Epidermal melanocyte (primary cell): ENCODE results near the gene HIPK1.
"Not testable (repeated sequence)": the region's sequence is repeated elsewhere in the genome, so short reads cannot be mapped to it uniquely, and the experiment has no call there.

Experiments
- DNase-seq: peaks from one replicate; pipeline ENCODE4 v3.0.0; 2011; ENCODE audit warnings: low spot score; ENCODE audit not compliant: insufficient read length

Gene HIPK1

DNA sequence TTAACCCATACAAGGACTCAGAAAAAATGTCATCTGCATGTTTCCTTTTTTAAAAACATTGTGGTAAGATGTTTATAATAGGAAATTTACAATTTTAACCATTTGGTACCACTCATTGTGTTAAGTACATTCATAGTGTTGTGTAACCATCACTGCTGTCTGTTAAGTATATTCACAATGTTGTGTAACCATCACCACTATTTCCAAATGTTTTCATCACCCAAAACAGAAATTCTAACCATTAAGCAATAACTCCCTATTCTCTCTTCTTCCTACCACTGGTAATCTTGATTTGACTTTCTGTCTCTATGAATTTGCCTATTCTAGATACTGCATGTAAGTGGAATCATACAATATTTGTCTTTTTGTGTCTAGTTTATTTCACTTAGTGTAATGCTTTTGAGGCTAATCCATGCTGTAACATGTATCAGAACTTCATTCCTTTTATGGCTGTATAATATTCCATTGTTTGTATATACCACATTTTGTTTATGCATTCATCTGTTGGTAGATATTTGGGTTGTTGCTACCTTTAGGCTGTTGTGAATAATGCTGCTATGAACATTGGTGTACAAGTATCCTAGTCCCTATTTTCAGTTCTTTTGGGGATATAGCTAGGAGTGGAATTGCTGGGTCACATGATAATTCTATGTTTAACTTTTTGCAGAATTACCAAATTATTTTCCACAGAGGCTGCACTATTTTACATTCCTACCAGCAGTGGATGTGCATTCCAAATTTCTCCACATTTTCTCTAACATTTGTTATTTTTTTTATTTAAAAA is 14.1 kb downstream of the HIPK1 start:
- no peak for DNase-seq

DNA sequence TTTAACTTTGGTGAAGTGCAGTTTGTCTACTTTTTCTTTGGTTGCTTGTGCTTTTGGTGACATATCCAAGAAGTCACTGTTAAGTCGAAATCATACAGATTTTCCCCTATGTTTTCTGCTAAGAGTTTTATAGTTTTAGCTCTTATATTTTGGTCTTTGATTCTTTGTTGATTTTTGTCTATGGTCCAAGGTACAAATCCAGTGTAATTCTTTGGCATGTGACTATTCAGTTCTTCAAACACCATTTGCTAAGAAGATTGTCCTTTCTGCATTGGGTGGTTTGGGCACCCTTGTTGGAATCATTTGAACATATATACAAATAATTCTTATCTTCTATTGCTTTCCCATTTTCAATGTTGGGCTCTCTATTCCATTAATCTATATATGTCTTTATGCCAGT is 16.2 kb downstream of the HIPK1 start:
- DNase-seq = no peak

DNA sequence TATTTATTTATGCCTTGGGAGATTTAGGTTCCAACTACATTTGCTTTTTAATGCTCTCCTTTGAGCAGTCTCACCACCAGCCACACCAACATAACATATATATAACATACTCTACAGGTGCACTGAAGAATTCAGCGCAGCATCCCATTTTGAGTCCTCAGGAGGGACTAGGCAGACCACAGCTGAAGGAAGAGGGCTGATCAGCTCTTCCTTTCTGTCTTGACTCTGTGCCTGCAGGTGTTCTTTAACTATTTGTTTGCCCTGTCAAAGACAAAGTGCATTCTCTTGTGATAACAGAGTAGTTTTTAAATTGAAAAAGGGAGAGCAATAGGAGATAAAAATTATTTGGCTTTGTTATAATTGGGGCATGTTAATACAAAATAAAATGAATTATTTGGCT is 17.0 kb downstream of the HIPK1 start:
- no peak for DNase-seq

DNA sequence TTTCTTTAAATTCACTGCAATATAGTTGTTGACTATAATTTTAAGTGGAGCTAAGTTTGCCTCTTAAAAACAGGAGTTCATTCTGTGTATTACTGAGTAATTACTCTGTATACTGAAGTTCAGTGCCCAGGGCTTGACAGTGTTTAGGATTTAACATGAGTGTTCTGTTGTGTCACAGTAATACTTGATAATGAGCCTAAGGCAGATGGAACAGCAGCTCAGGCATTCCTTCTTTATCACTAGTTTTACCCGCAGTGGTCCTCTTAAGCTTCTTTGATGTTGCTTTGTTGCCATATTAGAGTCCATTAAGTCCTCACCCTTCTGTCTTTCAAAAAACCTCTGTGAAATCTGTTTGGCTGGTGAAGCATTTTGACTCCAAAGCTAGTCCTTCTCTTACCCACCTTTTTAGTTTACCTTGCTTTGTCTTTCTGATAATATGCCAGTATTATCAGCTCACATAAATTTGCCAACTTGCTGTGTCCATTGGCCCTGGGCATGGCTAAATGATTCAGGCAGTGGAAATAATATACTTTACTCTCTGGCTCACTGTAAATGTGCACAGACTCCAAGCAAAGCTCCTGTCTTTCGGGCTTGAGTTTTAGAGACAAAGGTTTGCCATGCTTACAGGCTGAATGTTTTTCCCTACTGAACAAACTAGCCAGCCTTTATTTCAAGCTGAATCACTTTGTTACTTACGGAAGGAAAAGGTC is 17.7 kb downstream of the HIPK1 start:
- no peak for DNase-seq

DNA sequence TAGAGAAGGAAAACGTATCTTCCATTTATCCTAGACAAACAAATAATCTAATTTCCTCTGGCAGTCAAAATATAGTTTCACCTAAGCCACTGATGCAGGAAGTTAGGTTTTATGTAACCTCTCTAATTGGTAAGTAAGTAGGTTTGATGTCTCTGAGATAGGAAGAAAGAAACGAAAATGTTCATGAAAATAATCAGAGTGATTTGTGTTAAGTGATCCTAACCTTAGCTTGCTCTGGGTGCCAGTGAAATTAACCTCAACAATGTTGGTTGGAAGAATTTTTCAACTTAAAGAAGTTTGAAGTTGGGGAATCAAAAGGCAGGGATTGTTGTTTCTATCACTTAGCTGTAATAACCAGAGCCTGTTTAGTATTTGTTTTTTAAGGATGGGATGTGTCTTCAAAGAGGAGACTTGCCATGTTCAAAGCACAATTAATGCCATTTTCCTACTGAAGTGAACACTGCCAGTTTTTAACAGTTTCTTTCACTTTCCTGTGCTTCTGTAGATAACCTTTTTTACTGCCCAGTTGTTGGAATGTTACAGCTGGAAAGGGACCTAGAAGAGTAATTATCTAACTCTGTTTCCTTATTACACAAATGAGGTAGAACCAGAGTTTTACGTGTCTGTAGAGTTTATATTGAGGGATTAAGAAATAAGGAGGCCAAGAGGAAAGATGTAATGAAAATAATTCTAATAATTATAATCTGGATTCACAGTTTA is 18.4 kb downstream of the HIPK1 start:
- no peak for DNase-seq

DNA sequence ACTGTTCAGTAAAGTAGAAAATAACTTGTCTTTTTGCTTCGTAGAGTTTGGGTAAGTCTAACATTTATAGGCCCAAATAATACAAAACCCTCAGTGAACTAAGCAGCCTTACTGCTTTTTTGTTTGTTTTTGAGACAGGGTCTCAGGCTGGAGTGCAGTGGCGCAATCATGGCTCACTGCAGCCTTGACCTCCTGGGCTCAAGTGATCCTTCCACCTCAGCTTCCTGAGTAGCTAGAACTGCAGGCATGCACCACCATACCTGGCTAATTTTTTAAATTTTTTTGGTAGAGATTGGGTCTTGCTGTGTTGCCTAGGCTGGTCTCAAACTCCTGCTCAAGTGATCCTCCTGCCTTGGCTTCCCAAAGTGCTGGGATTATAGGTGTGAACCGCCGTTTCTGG is 19.0 kb downstream of the HIPK1 start:
- DNase-seq = not testable (repeated sequence)

DNA sequence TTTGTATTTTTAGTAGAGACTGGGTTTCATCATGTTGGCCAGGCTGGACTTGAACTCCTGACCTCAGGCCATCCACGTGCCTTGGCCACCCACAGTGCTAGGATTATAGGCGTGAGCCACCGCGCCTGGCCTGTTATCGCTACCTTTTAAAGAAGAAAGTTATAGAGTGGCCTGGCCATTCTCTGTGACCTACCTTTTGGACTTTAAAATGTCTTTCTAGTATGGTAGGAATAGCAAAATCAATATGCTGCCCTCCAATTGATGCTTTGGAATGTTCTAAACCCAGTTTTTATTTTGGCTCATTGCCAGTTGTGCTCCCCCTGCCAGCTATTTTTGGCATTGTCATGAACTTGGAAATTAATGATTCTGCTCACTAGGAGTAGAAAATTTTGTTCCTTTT is 19.9 kb downstream of the HIPK1 start:
- DNase-seq = no peak

DNA sequence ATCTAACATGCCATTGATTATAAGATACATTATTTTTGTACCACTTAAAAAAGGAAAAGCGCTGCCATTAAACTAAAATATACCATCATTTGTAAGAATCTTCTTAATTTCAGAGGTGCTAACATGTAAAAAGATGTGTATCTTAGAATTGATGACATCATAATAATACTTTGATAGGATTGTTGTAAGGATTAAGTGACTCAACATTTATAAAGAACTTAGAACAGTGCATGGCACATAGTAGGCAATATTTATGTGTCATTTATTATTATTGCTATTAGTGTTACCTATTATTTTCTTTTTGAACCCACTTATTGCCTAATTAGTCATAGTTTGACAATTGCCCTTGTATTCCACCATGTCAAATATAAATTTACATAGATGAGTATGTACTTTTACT is 21.8 kb downstream of the HIPK1 start:
- DNase-seq = no peak

DNA sequence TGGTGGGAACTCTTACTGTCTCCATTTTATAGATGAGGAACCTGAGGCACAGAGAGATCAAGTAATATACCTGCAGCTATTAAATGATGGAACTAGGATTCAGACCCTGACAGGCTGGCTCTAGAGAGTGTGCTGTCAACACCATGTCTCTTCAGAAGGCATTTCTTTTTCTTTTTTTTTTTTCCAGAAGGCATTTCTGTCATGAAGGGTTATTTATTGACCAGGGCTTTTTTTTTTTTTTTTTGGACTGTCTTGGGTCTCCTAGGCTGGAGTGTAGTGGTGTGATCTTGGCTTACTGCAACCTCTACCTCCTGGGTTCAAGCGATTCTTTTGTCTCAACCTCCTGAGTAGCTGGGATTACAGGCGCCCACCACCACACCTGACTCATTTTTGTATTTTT is 22.6 kb downstream of the HIPK1 start:
- DNase-seq = no peak

DNA sequence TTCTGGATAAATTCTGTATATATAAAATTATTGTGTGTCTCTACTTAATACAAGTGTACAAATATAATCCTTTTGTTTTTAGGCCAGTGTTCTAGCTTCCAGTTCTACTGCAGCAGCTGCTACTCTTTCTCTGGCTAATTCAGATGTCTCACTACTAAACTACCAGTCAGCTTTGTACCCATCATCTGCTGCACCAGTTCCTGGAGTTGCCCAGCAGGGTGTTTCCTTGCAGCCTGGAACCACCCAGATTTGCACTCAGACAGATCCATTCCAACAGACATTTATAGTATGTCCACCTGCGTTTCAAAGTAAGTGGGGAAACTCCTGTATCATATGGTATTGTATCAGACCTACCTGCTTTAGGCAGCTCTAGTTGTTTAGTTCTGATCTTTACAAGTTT is 28.9 kb downstream of the HIPK1 start:
- no peak for DNase-seq

DNA sequence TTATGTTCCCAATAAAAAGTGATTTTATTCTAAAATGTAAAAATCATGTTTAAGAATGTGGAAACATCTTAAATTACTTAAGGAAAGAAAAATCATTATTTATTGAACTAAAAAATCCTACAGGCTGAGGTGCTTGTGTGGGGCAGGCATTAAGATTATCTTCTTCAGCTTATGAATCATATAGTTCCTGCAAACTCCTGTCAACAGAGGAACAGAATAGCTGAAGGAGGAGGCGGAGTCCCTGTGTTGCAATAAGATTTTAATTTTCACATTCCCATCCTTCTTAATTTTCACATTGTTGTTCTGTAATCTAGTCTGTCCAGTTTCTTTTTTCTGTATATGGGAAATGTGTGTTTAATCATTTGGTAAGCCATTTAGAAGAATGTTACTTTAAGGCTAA is 29.6 kb downstream of the HIPK1 start:
- DNase-seq = no peak

DNA sequence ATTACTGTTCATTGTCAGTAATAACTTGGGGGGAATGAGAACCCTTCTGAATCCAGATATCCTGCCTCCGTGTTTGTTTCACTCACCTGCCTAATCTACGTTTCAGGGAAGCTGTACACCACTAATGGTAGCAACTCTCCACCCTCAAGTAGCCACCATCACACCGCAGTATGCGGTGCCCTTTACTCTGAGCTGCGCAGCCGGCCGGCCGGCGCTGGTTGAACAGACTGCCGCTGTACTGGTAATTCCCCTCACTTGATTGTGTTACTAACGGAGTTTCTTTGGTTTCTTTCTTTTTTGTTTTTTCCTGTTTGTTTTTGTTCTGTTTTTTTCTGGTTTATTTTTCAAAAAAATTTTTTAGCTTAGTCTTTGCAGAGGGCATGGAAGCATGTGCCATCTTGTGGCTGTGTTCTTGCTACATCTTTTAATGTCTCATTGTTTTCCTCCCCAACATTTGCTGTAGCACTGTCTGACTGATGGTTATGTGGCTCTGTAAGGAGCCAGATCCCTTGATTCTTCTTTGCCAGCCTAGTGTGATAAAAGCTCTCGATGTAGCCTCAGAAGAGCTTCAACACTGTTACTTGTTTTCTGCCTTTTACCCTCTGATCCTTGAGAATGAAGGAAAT is 34.3 kb downstream of the HIPK1 start:
- no peak for DNase-seq

DNA sequence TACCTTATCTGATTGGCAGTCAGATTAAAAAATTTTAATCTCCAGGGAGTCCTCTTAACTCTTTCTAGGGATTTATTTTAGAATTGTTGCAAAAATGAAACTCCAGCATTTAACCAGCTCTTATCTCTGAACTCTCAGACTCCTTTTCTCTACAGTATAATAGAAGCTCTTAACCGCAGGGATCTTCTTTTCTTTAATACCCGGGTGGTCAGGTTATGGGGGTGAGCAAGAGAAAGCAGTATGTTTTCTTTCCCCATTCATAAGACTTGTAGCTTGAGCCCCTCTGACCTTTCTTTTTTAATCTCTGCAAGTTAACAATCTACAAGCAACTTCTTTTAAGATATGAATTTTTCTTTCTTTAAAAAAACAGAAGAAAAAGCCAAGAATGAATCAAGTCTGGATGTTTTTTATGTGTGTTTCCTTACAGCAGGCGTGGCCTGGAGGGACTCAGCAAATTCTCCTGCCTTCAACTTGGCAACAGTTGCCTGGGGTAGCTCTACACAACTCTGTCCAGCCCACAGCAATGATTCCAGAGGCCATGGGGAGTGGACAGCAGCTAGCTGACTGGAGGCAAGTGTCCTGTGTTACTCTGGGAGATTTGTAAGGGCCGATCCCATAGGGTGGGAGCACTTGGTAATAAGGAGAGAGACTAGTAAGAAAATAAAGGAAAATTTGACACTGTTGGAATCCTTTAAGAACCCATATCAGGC is 36.7 kb downstream of the HIPK1 start:
- DNase-seq = no peak

DNA sequence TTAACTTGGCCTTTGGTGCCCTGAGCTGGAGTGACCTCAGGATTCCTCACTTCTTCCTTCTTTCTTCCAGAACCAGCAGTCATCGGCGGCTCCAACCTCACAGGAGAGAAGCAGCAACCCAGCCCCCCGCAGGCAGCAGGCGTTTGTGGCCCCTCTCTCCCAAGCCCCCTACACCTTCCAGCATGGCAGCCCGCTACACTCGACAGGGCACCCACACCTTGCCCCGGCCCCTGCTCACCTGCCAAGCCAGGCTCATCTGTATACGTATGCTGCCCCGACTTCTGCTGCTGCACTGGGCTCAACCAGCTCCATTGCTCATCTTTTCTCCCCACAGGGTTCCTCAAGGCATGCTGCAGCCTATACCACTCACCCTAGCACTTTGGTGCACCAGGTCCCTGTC is 43.8 kb downstream of the HIPK1 start:
- no peak for DNase-seq

DNA sequence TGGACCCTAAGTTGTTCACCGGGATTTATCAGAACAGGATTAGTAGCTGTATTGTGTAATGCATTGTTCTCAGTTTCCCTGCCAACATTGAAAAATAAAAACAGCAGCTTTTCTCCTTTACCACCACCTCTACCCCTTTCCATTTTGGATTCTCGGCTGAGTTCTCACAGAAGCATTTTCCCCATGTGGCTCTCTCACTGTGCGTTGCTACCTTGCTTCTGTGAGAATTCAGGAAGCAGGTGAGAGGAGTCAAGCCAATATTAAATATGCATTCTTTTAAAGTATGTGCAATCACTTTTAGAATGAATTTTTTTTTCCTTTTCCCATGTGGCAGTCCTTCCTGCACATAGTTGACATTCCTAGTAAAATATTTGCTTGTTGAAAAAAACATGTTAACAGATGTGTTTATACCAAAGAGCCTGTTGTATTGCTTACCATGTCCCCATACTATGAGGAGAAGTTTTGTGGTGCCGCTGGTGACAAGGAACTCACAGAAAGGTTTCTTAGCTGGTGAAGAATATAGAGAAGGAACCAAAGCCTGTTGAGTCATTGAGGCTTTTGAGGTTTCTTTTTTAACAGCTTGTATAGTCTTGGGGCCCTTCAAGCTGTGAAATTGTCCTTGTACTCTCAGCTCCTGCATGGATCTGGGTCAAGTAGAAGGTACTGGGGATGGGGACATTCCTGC is 46.2 kb downstream of the HIPK1 start:
- DNase-seq = no peak

DNA sequence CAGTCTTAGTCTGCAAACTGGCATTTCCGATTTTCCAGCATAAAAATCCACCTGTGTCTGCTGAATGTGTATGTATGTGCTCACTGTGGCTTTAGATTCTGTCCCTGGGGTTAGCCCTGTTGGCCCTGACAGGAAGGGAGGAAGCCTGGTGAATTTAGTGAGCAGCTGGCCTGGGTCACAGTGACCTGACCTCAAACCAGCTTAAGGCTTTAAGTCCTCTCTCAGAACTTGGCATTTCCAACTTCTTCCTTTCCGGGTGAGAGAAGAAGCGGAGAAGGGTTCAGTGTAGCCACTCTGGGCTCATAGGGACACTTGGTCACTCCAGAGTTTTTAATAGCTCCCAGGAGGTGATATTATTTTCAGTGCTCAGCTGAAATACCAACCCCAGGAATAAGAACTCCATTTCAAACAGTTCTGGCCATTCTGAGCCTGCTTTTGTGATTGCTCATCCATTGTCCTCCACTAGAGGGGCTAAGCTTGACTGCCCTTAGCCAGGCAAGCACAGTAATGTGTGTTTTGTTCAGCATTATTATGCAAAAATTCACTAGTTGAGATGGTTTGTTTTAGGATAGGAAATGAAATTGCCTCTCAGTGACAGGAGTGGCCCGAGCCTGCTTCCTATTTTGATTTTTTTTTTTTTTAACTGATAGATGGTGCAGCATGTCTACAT is 47.6 kb downstream of the HIPK1 start:
- DNase-seq = no peak

DNA sequence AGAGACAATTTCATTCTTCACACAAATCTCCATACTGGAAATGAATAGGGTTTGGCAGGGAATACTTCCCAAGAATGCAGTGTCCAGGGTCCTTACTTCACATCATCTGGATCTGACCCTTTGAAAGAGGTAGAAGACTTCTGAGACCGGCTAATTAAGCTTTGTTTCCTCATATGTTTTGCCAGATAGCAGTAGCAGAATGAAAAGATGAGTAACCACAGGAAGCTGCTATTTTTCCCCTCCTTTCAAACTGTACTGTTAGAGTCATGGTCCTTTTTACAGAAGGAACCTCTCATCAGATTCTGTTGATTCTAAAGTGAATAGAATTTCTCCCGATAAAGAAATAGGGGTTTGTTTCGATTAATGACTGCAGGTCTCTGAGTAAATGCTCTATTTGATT is 48.8 kb downstream of the HIPK1 start:
- no peak for DNase-seq

DNA sequence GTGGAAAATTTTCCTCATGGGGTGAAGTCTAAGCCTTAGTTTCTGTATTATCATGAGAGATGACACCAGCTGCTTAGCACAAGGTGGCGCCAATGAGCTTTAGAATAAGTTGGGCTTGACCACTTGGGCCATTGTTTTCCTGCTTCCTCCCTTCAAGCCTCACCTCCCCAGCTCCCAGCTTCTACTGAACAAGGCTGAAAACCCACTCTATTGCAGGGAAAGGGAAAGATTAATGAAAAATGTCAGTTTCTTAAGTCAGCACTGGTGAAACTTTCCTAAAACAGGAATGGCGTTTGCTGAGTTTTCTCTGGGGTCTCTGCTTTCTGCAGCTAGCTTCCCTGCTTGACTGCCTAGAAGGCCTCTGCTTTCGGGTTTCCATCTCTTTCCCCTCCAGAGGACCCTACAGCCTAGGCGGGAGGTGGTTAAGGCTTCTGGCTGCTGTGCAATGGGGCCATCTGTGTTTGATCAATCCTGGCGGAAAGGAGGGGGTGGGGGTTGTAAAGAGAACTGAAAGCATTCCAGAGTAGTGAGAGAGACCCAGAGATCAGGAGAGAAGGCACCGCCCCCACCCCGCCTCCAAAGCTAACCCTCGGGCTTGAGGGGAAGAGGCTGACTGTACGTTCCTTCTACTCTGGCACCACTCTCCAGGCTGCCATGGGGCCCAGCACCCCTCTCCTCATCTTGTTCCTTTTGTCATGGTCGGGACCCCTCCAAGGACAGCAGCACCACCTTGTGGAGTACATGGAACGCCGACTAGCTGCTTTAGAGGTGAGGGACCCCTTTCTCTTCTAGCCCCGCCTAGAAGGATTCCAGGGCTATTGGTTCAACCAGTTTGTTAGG is 50.0 kb downstream of the HIPK1 start, which contains the start of gene OLFML3:
OLFML3 (plus strand) TSS at position 612 of the 840 bp plus-strand sequence; CDS start at position 655, 43 bp downstream.
- peak; percentile 76 for DNase-seq

DNA sequence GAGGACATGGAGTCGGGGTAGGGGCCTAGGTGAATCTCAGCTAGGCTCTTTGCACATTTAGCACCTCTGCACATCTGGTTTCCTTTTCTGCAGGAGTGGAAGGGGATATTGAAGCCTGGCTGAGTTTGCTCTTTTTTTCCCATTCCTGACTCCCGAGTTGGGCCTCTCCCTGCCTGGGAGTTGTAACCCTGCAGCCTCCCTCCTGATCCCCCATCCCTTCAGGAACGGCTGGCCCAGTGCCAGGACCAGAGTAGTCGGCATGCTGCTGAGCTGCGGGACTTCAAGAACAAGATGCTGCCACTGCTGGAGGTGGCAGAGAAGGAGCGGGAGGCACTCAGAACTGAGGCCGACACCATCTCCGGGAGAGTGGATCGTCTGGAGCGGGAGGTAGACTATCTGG is 51.0 kb downstream of the HIPK1 start:
- DNase-seq = no peak
